HG03039 (cell line): ENCODE measurements around the gene RBBP8NL.

Source experiments
- ATAC-seq: cut with Tn5 transposase; IDR thresholded peaks from one replicate; pipeline ENCODE4 v1.9.1; 2021; ENCODE audit warnings: mild to moderate bottlenecking, moderate library complexity; ENCODE audit not compliant: unreplicated experiment

RBBP8NL gene

GRCh38 chr20:62422636-62423325 lies 4.6 kb downstream of the RBBP8NL start:
- ATAC-seq: no peak

GRCh38 chr20:62421716-62421990 lies 5.7 kb downstream of the RBBP8NL start:
- no peak for ATAC-seq

GRCh38 chr20:62420846-62421715 lies 6.3 kb downstream of the RBBP8NL start:
- no peak for ATAC-seq

GRCh38 chr20:62419759-62420158 lies 7.6 kb downstream of the RBBP8NL start:
- no peak for ATAC-seq

- ATAC-seq: no peak
Observed at GRCh38 chr20:62418709-62419487, 8.4 kb downstream of the RBBP8NL start.

- no peak for ATAC-seq
Observed at GRCh38 chr20:62417981-62418708, 9.2 kb downstream of the RBBP8NL start.

- ATAC-seq: no peak
Observed at GRCh38 chr20:62416651-62417637, 10.4 kb downstream of the RBBP8NL start.

- ATAC-seq: no peak
Observed at GRCh38 chr20:62415354-62416111, 11.8 kb downstream of the RBBP8NL start.

GRCh38 chr20:62413896-62414481 lies 13.3 kb downstream of the RBBP8NL start:
- no peak for ATAC-seq

- ATAC-seq: no peak
Observed at GRCh38 chr20:62413025-62413570, 14.2 kb downstream of the RBBP8NL start.

GRCh38 chr20:62412194-62413024 lies 14.9 kb downstream of the RBBP8NL start:
- no peak for ATAC-seq

GRCh38 chr20:62411479-62412193 lies 15.7 kb downstream of the RBBP8NL start:
- no peak for ATAC-seq

- no peak for ATAC-seq
Observed at GRCh38 chr20:62410746-62411478, 16.4 kb downstream of the RBBP8NL start.

- no peak for ATAC-seq
Observed at GRCh38 chr20:62409931-62410745, 17.2 kb downstream of the RBBP8NL start.

GRCh38 chr20:62409086-62409853 lies 18.1 kb downstream of the RBBP8NL start:
- ATAC-seq: no peak
